22Rv1 (cell line): ENCODE measurements around the gene PTPRG.

Source experiments
- ZFX ChIP-seq: fragments of 450-650 bp; IDR thresholded peaks from 2 replicates; pipeline ENCODE4 v1.6.1; 2017; ENCODE audit warnings: antibody characterized with exemption, borderline replicate concordance
- TF ChIP-seq, protein P1 (sequence below): fragments of 450-650 bp; IDR thresholded peaks from 2 replicates; pipeline ENCODE4 v1.5.1; 2017; ENCODE audit warnings: mild to moderate bottlenecking

DNA sequence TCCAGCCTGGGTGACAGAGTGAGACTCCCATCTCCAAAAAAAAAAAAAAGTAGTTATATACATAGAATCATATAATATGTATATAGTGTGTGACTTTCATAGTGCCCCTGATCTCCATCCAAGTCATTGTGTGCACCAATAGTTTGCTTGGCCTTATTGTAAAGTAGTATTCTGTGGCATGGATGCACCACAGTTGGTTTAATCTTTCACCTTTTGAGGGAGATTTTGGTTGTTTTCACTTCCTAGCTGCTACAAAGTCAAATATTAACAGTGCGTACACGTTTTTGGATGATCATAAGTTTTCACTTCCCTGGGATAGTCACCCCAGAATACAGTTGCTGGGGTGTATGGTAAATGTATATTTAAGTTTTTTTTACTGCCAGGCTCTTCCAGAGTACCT lies 162.8 kb downstream of the PTPRG start:
- TF ChIP-seq, protein P1, sequence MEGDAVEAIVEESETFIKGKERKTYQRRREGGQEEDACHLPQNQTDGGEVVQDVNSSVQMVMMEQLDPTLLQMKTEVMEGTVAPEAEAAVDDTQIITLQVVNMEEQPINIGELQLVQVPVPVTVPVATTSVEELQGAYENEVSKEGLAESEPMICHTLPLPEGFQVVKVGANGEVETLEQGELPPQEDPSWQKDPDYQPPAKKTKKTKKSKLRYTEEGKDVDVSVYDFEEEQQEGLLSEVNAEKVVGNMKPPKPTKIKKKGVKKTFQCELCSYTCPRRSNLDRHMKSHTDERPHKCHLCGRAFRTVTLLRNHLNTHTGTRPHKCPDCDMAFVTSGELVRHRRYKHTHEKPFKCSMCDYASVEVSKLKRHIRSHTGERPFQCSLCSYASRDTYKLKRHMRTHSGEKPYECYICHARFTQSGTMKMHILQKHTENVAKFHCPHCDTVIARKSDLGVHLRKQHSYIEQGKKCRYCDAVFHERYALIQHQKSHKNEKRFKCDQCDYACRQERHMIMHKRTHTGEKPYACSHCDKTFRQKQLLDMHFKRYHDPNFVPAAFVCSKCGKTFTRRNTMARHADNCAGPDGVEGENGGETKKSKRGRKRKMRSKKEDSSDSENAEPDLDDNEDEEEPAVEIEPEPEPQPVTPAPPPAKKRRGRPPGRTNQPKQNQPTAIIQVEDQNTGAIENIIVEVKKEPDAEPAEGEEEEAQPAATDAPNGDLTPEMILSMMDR: no peak
- no peak for TF ChIP-seq ZFX
